Progenitor cell of endocrine pancreas (in vitro differentiated cells): ENCODE results near the gene RGS10. TPM values are rescaled to one million over a fixed set of nuclear protein-coding genes. Genes with fewer than 3 reads are reported as not detected.
"Not testable (repeated sequence)": the region's sequence is repeated elsewhere in the genome, so short reads cannot be mapped to it uniquely, and the experiment has no call there.

ENCODE experiments used
- DNase-seq: peaks from one replicate; pipeline ENCODE4 v3.0.0; 2021; ENCODE audit warnings: low spot score; ENCODE audit not compliant: unreplicated experiment
- H3K27ac Mint-ChIP-seq: 2 replicates; pipeline ENCODE4 v1.8.0; 2021; ENCODE audit warnings: mild to moderate bottlenecking, moderate library complexity, mixed read lengths
- H3K27me3 Mint-ChIP-seq: 2 replicates; pipeline ENCODE4 v1.8.0; 2021; ENCODE audit warnings: mixed read lengths
- H3K36me3 Mint-ChIP-seq: 2 replicates; pipeline ENCODE4 v1.8.0; 2022; ENCODE audit warnings: mixed read lengths; ENCODE audit not compliant: insufficient read depth
- H3K4me1 Mint-ChIP-seq: 2 replicates; pipeline ENCODE4 v1.8.0; 2021; ENCODE audit warnings: low read depth, mixed read lengths
- H3K4me3 Mint-ChIP-seq: 2 replicates; pipeline ENCODE4 v1.8.0; 2021; ENCODE audit warnings: low read depth, mild to moderate bottlenecking, moderate library complexity, mixed read lengths
- H3K9me3 Mint-ChIP-seq: 2 replicates; pipeline ENCODE4 v1.8.0; 2021; ENCODE audit warnings: low read depth, mixed read lengths
- total RNA-seq: library from RNA; stranded (reverse); gene quantifications from 2 replicates; pipeline ENCODE4 v1.2.1, GENCODE V29; 2021
- TF ChIP-seq, protein P1 (sequence below): fragments of 200-600 bp; sonication (generic); IDR thresholded peaks from one replicate; pipeline ENCODE4 v1.5.0; 2021; ENCODE audit warnings: antibody characterized with exemption, mild to moderate bottlenecking; ENCODE audit not compliant: unreplicated experiment

The RGS10 gene
- total RNA-seq, 1 donor from 2014 or later: 0.96 TPM

DNA sequence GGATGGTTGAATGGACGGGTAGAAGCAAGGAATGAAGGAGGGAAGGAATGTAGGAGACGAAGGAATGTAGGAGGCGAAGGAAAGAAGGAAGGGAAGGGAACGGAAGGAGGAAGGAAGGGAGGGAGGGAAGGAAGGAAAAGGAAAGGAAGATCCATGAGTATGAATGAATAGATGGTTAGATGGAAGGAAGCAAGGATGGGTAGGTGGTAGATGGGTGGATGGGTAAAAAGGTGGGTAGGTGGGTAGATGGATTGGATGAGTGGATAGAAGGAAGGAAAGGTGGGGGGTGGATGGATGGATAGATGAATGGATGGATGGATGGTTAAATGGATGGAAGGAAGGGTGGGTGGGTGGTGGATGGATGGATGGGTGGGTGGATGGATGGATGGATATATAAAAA, 77.4 kb downstream of the RGS10 start:
- peaks cover 11% of the 10 kb centered on the region for H3K27me3 Mint-ChIP-seq
- H3K9me3 Mint-ChIP-seq: peaks cover 11% of the 10 kb centered on the region
- DNase-seq: no peak
- peaks cover 1% of the 10 kb centered on the region for H3K36me3 Mint-ChIP-seq
- peaks cover 2% of the 10 kb centered on the region for H3K4me1 Mint-ChIP-seq
- no peak overlapping the region for H3K27ac Mint-ChIP-seq
- H3K4me3 Mint-ChIP-seq: no peak overlapping the region
- TF ChIP-seq, protein P1, sequence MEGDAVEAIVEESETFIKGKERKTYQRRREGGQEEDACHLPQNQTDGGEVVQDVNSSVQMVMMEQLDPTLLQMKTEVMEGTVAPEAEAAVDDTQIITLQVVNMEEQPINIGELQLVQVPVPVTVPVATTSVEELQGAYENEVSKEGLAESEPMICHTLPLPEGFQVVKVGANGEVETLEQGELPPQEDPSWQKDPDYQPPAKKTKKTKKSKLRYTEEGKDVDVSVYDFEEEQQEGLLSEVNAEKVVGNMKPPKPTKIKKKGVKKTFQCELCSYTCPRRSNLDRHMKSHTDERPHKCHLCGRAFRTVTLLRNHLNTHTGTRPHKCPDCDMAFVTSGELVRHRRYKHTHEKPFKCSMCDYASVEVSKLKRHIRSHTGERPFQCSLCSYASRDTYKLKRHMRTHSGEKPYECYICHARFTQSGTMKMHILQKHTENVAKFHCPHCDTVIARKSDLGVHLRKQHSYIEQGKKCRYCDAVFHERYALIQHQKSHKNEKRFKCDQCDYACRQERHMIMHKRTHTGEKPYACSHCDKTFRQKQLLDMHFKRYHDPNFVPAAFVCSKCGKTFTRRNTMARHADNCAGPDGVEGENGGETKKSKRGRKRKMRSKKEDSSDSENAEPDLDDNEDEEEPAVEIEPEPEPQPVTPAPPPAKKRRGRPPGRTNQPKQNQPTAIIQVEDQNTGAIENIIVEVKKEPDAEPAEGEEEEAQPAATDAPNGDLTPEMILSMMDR: no peak

DNA sequence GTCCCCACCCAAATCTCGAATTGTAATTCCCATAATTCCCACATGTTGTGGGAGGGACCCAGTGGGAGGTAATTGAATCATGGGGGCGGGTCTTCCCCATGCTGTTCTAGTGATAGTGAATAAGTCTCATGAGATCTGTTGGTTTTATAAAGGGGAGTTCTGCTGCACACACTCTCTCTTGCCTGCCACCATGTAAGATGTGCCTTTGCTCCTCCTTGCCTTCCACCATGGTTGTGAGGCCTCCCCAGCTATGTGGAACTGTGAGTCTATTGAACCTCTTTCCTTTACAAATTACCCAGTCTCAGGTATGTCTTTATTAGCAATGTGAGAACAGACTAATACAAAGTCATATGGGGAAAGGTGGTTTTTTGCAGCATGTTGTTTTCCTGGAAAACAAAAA, 79.3 kb downstream of the RGS10 start:
- not testable (repeated sequence) for H3K27me3 Mint-ChIP-seq, H3K27ac Mint-ChIP-seq, H3K36me3 Mint-ChIP-seq, H3K4me1 Mint-ChIP-seq, DNase-seq, H3K4me3 Mint-ChIP-seq
- H3K9me3 Mint-ChIP-seq: peaks cover 11% of the 10 kb centered on the region

DNA sequence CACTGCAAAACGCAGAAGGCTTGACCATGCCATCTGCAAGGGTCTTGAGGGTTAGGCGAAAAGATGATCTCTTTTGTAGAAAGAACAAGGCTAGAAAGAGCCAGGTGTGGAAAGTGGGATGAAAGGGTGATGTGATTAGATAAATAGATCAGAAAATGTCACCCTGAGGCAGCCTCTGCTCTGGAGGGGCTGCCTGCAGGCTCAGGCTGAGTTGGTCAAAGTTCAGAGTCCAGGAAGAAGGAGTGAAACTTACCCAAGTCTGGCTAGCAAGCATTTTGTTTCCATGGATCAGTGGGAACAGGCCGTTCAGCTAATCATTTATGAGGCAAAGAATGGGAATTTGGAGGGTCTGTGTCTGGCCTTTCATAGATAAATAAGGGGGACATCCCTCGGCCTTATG, 79.7 kb downstream of the RGS10 start:
- H3K27me3 Mint-ChIP-seq: peaks cover 10% of the 10 kb centered on the region
- peaks cover 1% of the 10 kb centered on the region for H3K36me3 Mint-ChIP-seq
- TF ChIP-seq, protein P1: no peak
- H3K27ac Mint-ChIP-seq: no peak overlapping the region
- H3K4me1 Mint-ChIP-seq: peaks cover 2% of the 10 kb centered on the region
- no peak for DNase-seq
- H3K9me3 Mint-ChIP-seq: peaks cover 11% of the 10 kb centered on the region
- H3K4me3 Mint-ChIP-seq: no peak overlapping the region

DNA sequence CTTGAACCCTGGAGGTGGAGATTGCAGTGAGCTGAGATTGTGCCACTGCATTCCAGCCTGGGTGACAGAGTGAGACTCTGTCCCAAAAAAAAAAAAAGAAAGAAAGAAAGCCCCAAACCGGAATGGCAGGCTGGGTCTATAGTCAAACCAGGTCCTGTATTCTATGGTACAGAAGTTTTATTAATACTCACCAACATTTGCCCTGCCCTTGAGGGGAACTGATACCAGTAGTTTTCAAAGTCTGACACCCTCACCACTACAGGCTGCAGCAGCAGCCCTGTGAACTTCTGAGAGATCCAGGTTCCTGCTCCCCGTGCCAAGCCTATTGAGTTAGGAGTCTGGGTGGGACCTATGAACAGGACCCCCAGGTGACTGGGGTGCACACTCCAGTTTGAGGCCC, 80.6 kb downstream of the RGS10 start:
- no peak overlapping the region for H3K27ac Mint-ChIP-seq
- H3K4me1 Mint-ChIP-seq: peaks cover 2% of the 10 kb centered on the region
- H3K9me3 Mint-ChIP-seq: peaks cover 11% of the 10 kb centered on the region
- no peak overlapping the region for H3K4me3 Mint-ChIP-seq
- peaks cover 1% of the 10 kb centered on the region for H3K36me3 Mint-ChIP-seq
- H3K27me3 Mint-ChIP-seq: peaks cover 10% of the 10 kb centered on the region
- no peak for DNase-seq
- TF ChIP-seq, protein P1: no peak

DNA sequence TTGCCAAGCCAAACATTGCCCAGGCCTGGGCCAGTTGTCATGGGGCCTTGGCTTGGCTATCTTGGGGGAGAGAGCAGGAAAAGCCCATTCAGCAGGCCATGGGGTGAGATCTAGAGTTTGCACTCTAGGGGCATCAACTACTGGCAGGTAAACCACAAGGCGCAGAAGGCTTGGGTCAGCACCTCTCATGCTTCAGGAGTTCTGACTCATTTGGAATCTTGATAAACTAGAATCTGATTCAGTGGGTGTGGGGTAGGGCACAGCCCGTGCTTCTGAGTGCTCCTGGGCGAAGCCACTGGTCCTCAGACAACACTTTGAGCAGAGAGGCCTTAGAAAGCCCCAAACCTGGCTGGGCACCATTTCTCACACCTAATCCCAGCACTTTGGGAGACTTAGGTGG, 81.1 kb downstream of the RGS10 start:
- Mint-ChIP-seq H3K4me3 (no peak overlapping the region), H3K27ac (no peak overlapping the region)

More for the DNA sequence above, 81.1 kb downstream of the RGS10 start:
- H3K4me1 Mint-ChIP-seq: peaks cover 2% of the 10 kb centered on the region
- H3K27me3 Mint-ChIP-seq: peaks cover 10% of the 10 kb centered on the region
- H3K9me3 Mint-ChIP-seq: peaks cover 11% of the 10 kb centered on the region
- DNase-seq: no peak
- TF ChIP-seq, protein P1: no peak
- H3K36me3 Mint-ChIP-seq: peaks cover 1% of the 10 kb centered on the region
